B cell (primary cell): Measurements from ENCODE around the gene ZBTB46. TPM values are rescaled to one million over a fixed set of nuclear protein-coding genes. Genes with fewer than 3 reads are reported as not detected.

ENCODE experiments used
- ATAC-seq: fragments of 200-7000 bp; cut with Tn5 transposase; one replicate; pipeline ENCODE4 v1.10.0; 2021; ENCODE audit warnings: low read depth, mild to moderate bottlenecking, moderate number of reproducible peaks, moderate library complexity
- CTCF ChIA-PET: fragments of 350-600 bp; sonication (Branson Sonifier 250); formaldehyde crosslinking; loops from one replicate; lab custom pipeline; 2021; ENCODE audit warnings: antibody characterized with exemption, inconsistent platforms; lab: Charles Lee
- POLR2A ChIA-PET: fragments of 350-600 bp; sonication (Branson Sonifier 250); formaldehyde crosslinking; loops from one replicate; lab custom pipeline; 2021; ENCODE audit warnings: antibody characterized with exemption; lab: Charles Lee
- DNase-seq: peaks from one replicate; pipeline ENCODE4 v3.0.0; 2013
- H2AFZ ChIP-seq: 2 replicates; pipeline ENCODE4 v1.6.1; 2012; ENCODE audit warnings: mild to moderate bottlenecking, low read depth, low read length; ENCODE audit not compliant: insufficient read depth, poor library complexity, severe bottlenecking
- H3K27ac ChIP-seq, 2 donors: 1 replicate in 1 of 2; 2 replicates in 1 of 2; pipeline ENCODE4 v1.5.1; 2012 to 2013; ENCODE audit warnings: low read length in 2 of 2, mild to moderate bottlenecking in 2 of 2, moderate library complexity in 1 of 2
- H3K27me3 ChIP-seq, 4 experiments: fragments of 200-600 bp in 1 of 4; sonication (generic) in 1 of 4; replicated peaks in 1 of 4; 1 replicate in 2 of 4; 2 replicates in 2 of 4; pipeline versions ENCODE4 v1.6.1 to v1.7.0; 2013 to 2016; ENCODE audit warnings: low read length in 3 of 4, mild to moderate bottlenecking in 2 of 4, mixed read lengths in 1 of 4, moderate library complexity in 1 of 4; ENCODE audit not compliant: insufficient read depth in 4 of 4, control insufficient read depth in 3 of 4; ENCODE audit errors: control extremely low read depth in 1 of 4
- H3K36me3 ChIP-seq, 2 experiments: replicated peaks in 1 of 2; 1 replicate in 1 of 2; 2 replicates in 1 of 2; pipeline versions ENCODE4 v1.6.1 to v1.7.1; 2013; ENCODE audit warnings: low read length in 1 of 2; ENCODE audit not compliant: insufficient read depth in 2 of 2, control insufficient read depth in 1 of 2; ENCODE audit errors: control extremely low read depth in 1 of 2, extremely low read depth in 1 of 2
- H3K4me1 ChIP-seq, 2 donors: fragments of 200-600 bp in 1 of 2; sonication (generic) in 1 of 2; 1 replicate in 1 of 2; 2 replicates in 1 of 2; pipeline versions ENCODE4 v1.5.1 to v1.6.1; 2013 to 2017; ENCODE audit warnings: low read length in 2 of 2; ENCODE audit not compliant: control insufficient read depth in 2 of 2, insufficient read depth in 2 of 2
- H3K4me2 ChIP-seq: replicated peaks from 2 replicates; pipeline ENCODE3; 2012; ENCODE audit warnings: mild to moderate bottlenecking, low read depth, low read length; ENCODE audit not compliant: poor library complexity, severe bottlenecking
- H3K4me3 ChIP-seq, 5 experiments: fragments of 200-600 bp in 1 of 5; sonication (generic) in 1 of 5; 1 replicate in 3 of 5; 2 replicates in 2 of 5; pipeline versions ENCODE4 v1.5.1 to v1.7.0; 2011 to 2016; ENCODE audit warnings: low read length in 4 of 5, mild to moderate bottlenecking in 4 of 5, low read depth in 2 of 5, control low read depth in 1 of 5, moderate library complexity in 1 of 5; ENCODE audit not compliant: insufficient read depth in 1 of 5; ENCODE audit errors: control extremely low read depth in 1 of 5, extremely low read depth in 1 of 5
- H3K79me2 ChIP-seq: fragments of 200-600 bp; sonication (generic); one replicate; pipeline ENCODE4 v1.6.0; 2016; ENCODE audit warnings: low read length; ENCODE audit not compliant: control insufficient read depth, insufficient read depth
- H3K9ac ChIP-seq: fragments of 200-600 bp; sonication (generic); 2 replicates; pipeline ENCODE4 v1.6.1; 2017; ENCODE audit warnings: mild to moderate bottlenecking, low read length, moderate library complexity
- H3K9me3 ChIP-seq, 3 donors: one replicate each; pipeline versions ENCODE4 v1.6.1 to v1.7.1; 2013; ENCODE audit warnings: low read length in 2 of 3; ENCODE audit not compliant: control insufficient read depth in 2 of 3, insufficient read depth in 1 of 3; ENCODE audit errors: control extremely low read depth in 1 of 3
- H4K20me1 ChIP-seq: 2 replicates; pipeline ENCODE4 v1.6.0; 2012; ENCODE audit warnings: mild to moderate bottlenecking, low read length; ENCODE audit not compliant: insufficient read depth, control insufficient read depth, poor library complexity, severe bottlenecking
- H3K27ac Mint-ChIP-seq: one replicate; pipeline ENCODE4 v1.8.0; 2021; ENCODE audit warnings: mixed read lengths
- H3K27me3 Mint-ChIP-seq: one replicate; pipeline ENCODE4 v1.8.0; 2021; ENCODE audit warnings: mixed read lengths
- H3K4me1 Mint-ChIP-seq: one replicate; pipeline ENCODE4 v1.8.0; 2021; ENCODE audit warnings: mixed read lengths
- H3K4me3 Mint-ChIP-seq: one replicate; pipeline ENCODE4 v1.8.0; 2021; ENCODE audit warnings: mixed read lengths
- H3K9me3 Mint-ChIP-seq: one replicate; pipeline ENCODE4 v1.8.0; 2022; ENCODE audit warnings: mixed read lengths; ENCODE audit not compliant: insufficient read depth
- CTCF ChIP-seq: fragments of 200-600 bp; IDR thresholded peaks from one replicate; pipeline ENCODE4 v1.8.0; 2022; ENCODE audit warnings: antibody characterized with exemption, mild to moderate bottlenecking
- EZH2 ChIP-seq: IDR thresholded peaks from 2 replicates; pipeline ENCODE4 v1.6.1; 2012; ENCODE audit warnings: borderline replicate concordance, low read depth, mild to moderate bottlenecking, moderate library complexity, low read length; ENCODE audit not compliant: insufficient read depth, poor library complexity, severe bottlenecking
- WGBS: methylation state at CpG from one replicate; pipeline ENCODE4 v1.1.5; 2013; ENCODE audit warnings: missing lambda C conversion rate; ENCODE audit not compliant: insufficient coverage; 5-methylcytosine and 5-hydroxymethylcytosine counted together
- intact Hi-C: fragments of 100-400 bp; cut with micrococcal nuclease; formaldehyde crosslinking; loops from one replicate; pipeline ENCODE4 v1.10.0; 2022
- polyA plus RNA-seq: library from polyadenylated mRNA; depleted of rRNA; stranded (reverse); fragments of >200 nt; gene quantifications from 2 replicates; pipeline ENCODE4 v1.2.3, GENCODE V29; 2012
- total RNA-seq, 2 donors: library from RNA; stranded (reverse); fragments of 120-200 nt in 1 of 2; gene quantifications; 1 replicate in 1 of 2; 2 replicates in 1 of 2; pipeline versions ENCODE4 v1.2.3 to v1.2.4, GENCODE V29; 2013 to 2022

ZBTB46 gene
- total and polyA plus RNA-seq, 2 donors (not counting 1 experiment from before 2014, with no cell fraction given), result 0.16 to 0.64 TPM

DNA sequence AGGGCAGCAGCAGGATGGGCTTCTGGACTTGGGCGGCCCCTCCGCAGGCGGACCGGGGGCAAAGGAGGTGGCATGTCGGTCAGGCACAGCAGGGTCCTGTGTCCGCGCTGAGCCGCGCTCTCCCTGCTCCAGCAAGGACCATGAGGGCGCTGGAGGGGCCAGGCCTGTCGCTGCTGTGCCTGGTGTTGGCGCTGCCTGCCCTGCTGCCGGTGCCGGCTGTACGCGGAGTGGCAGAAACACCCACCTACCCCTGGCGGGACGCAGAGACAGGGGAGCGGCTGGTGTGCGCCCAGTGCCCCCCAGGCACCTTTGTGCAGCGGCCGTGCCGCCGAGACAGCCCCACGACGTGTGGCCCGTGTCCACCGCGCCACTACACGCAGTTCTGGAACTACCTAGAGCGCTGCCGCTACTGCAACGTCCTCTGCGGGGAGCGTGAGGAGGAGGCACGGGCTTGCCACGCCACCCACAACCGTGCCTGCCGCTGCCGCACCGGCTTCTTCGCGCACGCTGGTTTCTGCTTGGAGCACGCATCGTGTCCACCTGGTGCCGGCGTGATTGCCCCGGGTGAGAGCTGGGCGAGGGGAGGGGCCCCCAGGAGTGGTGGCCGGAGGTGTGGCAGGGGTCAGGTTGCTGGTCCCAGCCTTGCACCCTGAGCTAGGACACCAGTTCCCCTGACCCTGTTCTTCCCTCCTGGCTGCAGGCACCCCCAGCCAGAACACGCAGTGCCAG, 134.3 kb downstream of the ZBTB46 start, which contains the start of gene TNFRSF6B:
Gene TNFRSF6B, plus strand, starts transcription at position 25 of the 729 bp plus-strand sequence. Its CDS starts 116 bp downstream, at position 141.
- CTCF ChIA-PET, result no interaction called here
- Mint-ChIP-seq H3K27me3 (no peaks in the 10 kb centered on the region), H3K9me3 (no peaks in the 10 kb centered on the region), H3K27ac (peak within 1 kb of the TSS; percentile 41), H3K4me3 (peak within 1 kb of the TSS; percentile 27), H3K4me1 (peaks cover 16% of the 10 kb centered on the region)
- DNase-seq, result peak; percentile 28
- peak within 1 kb of the TSS; percentile 74 for H3K4me2 ChIP-seq
- peaks cover 0 to 5% (median 0%) of the 10 kb centered on the region in 3 donors for H3K9me3 ChIP-seq
- peak; percentile 4 for ATAC-seq
- peaks cover 18% of the 10 kb centered on the region in 2 donors for H3K4me1 ChIP-seq
- no peak within 1 kb of the TSS for H2AFZ ChIP-seq
- 9% methylated on average over 52 of the region's 52 CpGs for WGBS
- H3K79me2 ChIP-seq, result peaks cover 45% of the 10 kb centered on the region
- TF ChIP-seq CTCF, result no peak
- TF ChIP-seq EZH2, result no peak
- H3K27ac ChIP-seq, result no peak within 1 kb of the TSS
- peak within 1 kb of the TSS in 4 of 5 experiments; percentile 6 to 33 (median 18) for H3K4me3 ChIP-seq
- H3K9ac ChIP-seq, result peak within 1 kb of the TSS; percentile 27
- H3K36me3 ChIP-seq, result peaks cover 0 to 5% of the 10 kb centered on the region in 2 experiments
- POLR2A ChIA-PET, result interaction anchor here (0.6 kb wide), 1 partner anchor 158 kb away, joined by 3 read pairs; no protein-coding TSS in a partner anchor
- H3K27me3 ChIP-seq, result peaks cover 0 to 3% (median 0%) of the 10 kb centered on the region in 4 experiments
- intact Hi-C loops, result no loop called here
- peaks cover 70% of the 10 kb centered on the region for H4K20me1 ChIP-seq

- Mint-ChIP-seq H3K4me3 (peak overlapping the region; percentile 27), H3K4me1 (peaks cover 16% of the 10 kb centered on the region), H3K27me3 (no peaks in the 10 kb centered on the region), H3K27ac (peak overlapping the region; percentile 41), H3K9me3 (no peaks in the 10 kb centered on the region)
- 7% methylated on average over 6 of the region's 6 CpGs for WGBS
- H3K4me1 ChIP-seq, result peaks cover 18% of the 10 kb centered on the region in 2 donors
- ChIA-PET POLR2A (interaction anchor here (0.6 kb wide), 1 partner anchor 158 kb away, joined by 3 read pairs; no protein-coding TSS in a partner anchor), CTCF (interaction anchor here (1.0 kb wide), 1 partner anchor 114 kb away, joined by 3 read pairs; no protein-coding TSS in a partner anchor)
- H3K36me3 ChIP-seq, result peaks cover 0 to 5% of the 10 kb centered on the region in 2 experiments
- H3K4me3 ChIP-seq, result peak overlapping the region in 3 of 5 experiments; percentile 13 to 33 (median 23)
- peak; percentile 55 for DNase-seq
- H3K27ac ChIP-seq, result no peak overlapping the region
- peaks cover 39% of the 10 kb centered on the region for H3K79me2 ChIP-seq
- peaks cover 0 to 5% (median 0%) of the 10 kb centered on the region in 3 donors for H3K9me3 ChIP-seq
- ATAC-seq, result peak; percentile 68
- intact Hi-C loops, result no loop called here
- H3K4me2 ChIP-seq, result peak overlapping the region; percentile 74
- peaks cover 0 to 3% (median 0%) of the 10 kb centered on the region in 4 experiments for H3K27me3 ChIP-seq
- peak overlapping the region; percentile 27 for H3K9ac ChIP-seq
- TF ChIP-seq CTCF, result no peak
- peaks cover 65% of the 10 kb centered on the region for H4K20me1 ChIP-seq
- no peak overlapping the region for H2AFZ ChIP-seq
These were observed 134.8 kb downstream of the ZBTB46 start for GRCh38 chr20:63696306-63696627.
